ENCODE data around the gene NLRP7. TPM values are rescaled to one million over a fixed set of nuclear protein-coding genes. Genes with fewer than 3 reads are reported as not detected.
"Not testable (repeated sequence)": the region's sequence is repeated elsewhere in the genome, so short reads cannot be mapped to it uniquely, and the experiment has no call there.

NLRP7 gene
- total and polyA plus RNA-seq, 8 donors = 0.09 to 0.20 TPM; not detected in 6

DNA sequence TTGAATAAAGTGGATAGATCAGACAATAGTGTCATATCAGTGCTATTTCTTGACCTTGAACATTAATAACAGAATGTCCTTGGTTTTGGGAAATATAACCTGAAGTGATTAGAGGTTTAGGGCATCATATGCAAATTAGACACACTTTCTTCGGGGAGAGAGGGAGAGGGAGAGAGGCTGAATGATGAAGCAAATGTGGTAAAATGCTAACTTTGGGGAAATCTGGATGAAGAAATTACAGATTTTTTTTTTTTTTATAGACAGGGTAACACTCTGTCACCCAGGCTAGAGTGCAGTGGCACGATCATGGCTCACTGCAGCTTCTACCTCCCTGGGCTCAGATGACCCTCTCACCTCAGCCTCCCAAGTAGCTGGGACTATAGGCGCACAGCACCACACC lies 45.3 kb downstream of the NLRP7 start:
- peaks cover 0 to 25% of the 10 kb centered on the region in 2 donors for H3K27me3 ChIP-seq
- TF ChIP-seq, protein P1, sequence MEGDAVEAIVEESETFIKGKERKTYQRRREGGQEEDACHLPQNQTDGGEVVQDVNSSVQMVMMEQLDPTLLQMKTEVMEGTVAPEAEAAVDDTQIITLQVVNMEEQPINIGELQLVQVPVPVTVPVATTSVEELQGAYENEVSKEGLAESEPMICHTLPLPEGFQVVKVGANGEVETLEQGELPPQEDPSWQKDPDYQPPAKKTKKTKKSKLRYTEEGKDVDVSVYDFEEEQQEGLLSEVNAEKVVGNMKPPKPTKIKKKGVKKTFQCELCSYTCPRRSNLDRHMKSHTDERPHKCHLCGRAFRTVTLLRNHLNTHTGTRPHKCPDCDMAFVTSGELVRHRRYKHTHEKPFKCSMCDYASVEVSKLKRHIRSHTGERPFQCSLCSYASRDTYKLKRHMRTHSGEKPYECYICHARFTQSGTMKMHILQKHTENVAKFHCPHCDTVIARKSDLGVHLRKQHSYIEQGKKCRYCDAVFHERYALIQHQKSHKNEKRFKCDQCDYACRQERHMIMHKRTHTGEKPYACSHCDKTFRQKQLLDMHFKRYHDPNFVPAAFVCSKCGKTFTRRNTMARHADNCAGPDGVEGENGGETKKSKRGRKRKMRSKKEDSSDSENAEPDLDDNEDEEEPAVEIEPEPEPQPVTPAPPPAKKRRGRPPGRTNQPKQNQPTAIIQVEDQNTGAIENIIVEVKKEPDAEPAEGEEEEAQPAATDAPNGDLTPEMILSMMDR (IDR thresholded peaks at IDR 0.05) = no peak
- intact Hi-C loops (cut with DNase I) = no loop called here
- no peaks in the 10 kb centered on the region for H3K9me3 ChIP-seq
- no peak overlapping the region for H3K4me3 ChIP-seq
- H3K4me1 ChIP-seq = peaks cover 0 to 9% of the 10 kb centered on the region in 2 donors
- no peak overlapping the region for H3K27ac ChIP-seq
- no peak for ATAC-seq
- no peak for DNase-seq
- H3K36me3 ChIP-seq = no peaks in the 10 kb centered on the region

DNA sequence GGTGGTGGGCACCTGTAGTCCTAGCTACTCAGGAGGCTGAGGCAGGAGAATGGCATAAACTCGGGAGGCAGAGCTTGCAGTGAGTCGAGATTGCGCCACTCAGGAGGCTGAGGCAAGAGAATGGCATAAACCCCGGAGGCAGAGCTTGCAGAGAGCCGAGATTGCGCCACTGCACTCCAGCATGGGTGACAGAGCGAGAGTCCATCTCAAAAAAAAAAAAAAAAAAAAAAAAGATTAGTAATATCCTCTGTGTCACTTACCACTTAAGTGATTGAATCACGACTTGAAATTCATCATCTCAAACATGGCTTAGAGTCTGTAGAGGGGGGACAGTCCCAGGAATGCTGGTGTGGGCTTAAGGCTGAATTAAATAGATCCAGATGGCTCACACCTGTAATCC lies 46.2 kb downstream of the NLRP7 start:
- H3K9me3 ChIP-seq; H3K4me1 ChIP-seq; intact Hi-C loops (cut with DNase I); ATAC-seq; H3K4me3 ChIP-seq; H3K36me3 ChIP-seq: not testable (repeated sequence)
- peak in 2 of 4 donors; percentile 71 to 84 for DNase-seq
- Histone ChIP-seq H3K27me3 (peaks cover 0 to 16% of the 10 kb centered on the region in 2 donors), H3K27ac (peak overlapping the region in 1 of 2 donors; percentile 13)

DNA sequence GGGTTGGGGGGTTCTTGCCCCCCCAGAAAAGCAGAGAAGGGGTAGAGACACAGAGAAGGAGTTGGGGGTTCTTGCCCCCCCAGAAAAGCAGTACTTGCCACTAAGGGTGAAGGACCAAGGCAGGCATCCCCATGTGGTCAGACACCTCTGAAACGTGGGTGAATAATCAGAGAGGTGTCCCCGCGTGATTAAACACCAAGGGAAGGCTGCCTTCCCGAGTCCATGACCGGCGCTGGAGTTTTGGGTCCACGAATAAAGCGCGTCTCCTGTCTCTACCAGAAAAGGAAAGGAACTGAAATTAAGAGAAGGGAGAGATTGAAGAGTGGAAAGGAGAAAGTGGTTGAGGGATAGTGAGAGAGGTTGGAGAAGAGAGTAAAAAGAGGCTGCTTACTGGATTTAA lies 47.7 kb downstream of the NLRP7 start:
- DNase-seq; H3K27me3 ChIP-seq; H3K4me1 ChIP-seq; H3K4me3 ChIP-seq; ATAC-seq; H3K9me3 ChIP-seq; H3K36me3 ChIP-seq; intact Hi-C loops (cut with DNase I); H3K27ac ChIP-seq: not testable (repeated sequence)

DNA sequence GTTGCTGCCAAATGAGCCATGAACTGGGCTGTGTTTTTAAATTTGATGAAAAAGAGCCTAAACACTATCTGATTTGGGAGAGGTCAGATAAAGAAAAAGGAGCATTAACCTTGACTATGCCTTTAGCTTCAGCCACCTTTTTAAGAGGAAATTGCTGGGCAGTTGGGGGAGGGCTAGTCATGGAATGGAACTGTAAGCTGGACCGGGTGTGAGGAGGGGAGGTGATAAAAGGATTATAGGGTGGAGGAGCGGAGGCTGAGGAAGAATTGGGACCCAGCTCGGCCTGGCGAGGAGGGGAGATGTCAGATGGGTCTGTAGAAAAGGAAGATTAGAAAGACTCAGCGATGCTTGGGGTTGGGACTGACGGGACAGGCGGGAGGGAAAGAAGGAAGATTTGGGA lies 48.6 kb downstream of the NLRP7 start:
- DNase-seq; intact Hi-C loops (cut with DNase I); H3K4me3 ChIP-seq; H3K36me3 ChIP-seq; H3K4me1 ChIP-seq; ATAC-seq; H3K9me3 ChIP-seq; H3K27ac ChIP-seq; H3K27me3 ChIP-seq: not testable (repeated sequence)

DNA sequence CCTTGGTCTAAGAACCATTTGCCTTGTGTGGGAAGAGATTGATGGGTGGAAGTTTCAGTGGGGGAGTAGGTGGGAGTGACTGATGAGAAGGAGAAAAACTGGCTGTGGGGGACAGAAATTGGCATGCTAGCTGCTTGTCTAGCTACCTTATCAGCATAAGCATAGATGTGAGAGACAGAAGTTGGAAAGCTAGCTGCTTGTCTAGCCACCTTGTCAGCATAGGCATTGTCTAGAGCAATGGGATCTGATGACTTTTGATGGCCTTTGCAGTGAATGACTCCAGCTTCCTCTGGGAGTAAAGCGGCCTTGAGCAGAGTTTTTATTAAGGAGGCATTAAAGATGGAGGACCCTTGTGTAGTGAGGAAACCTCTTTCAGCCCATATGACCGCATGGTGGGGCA lies 51.3 kb downstream of the NLRP7 start:
- intact Hi-C loops (cut with DNase I) = no loop called here
- no peak overlapping the region for H3K4me3 ChIP-seq
- peaks cover 0 to 14% of the 10 kb centered on the region in 2 donors for H3K36me3 ChIP-seq
- H3K27ac ChIP-seq = no peak overlapping the region
- peaks cover 0 to 22% of the 10 kb centered on the region in 2 donors for H3K27me3 ChIP-seq
- ATAC-seq (no peak), DNase-seq (no peak)
- H3K9me3 ChIP-seq = no peaks in the 10 kb centered on the region
- peaks cover 0 to 6% of the 10 kb centered on the region in 2 donors for H3K4me1 ChIP-seq
- TF ChIP-seq, protein P1 (IDR thresholded peaks at IDR 0.05) = no peak

DNA sequence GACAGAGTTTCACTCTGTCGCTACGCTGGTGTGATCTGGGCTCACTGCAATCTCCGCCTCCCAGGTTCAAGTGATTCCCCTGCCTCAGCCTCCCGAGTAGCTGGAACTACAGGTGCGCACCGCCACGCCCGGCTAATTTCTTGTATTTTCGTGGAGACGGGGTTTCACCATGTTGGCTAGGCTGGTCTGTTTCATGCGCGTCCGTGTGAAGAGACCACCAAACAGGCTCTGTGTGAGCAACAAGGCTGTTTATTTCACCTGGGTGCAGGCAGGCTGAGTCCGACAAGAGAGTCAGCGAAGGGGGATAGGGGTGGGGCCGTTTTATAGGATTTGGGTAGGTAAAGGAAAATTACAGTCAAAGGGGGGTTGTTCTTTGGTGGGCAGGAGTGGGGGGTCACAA lies 53.2 kb downstream of the NLRP7 start:
- H3K27ac ChIP-seq; H3K4me3 ChIP-seq; ATAC-seq; DNase-seq; intact Hi-C loops (cut with DNase I); H3K4me1 ChIP-seq; H3K9me3 ChIP-seq: not testable (repeated sequence)
- peaks cover 0 to 33% of the 10 kb centered on the region in 2 donors for H3K36me3 ChIP-seq
- peaks cover 0 to 22% of the 10 kb centered on the region in 2 donors for H3K27me3 ChIP-seq

DNA sequence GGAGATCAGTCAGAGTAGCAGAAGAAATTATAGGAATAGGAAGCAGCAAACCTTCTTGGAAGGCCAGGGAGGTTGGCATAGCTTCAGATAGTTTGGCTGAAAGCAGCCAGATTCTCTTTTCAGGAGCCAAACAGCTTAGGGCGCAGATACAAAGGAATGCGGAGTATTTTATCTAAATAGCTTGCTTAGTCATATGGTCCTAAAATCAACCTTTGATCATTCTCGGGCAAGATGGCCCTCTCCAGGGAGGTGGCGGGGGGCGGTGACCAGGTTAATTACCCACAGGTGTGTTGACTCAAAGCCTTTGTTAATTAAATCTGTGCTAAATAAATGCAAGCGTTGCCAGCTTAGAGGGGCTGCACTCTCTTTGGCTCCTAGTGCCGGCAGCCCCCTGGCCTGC lies 53.9 kb downstream of the NLRP7 start:
- TF ChIP-seq, protein P1 (IDR thresholded peaks at IDR 0.05) = no peak
- ATAC-seq = no peak
- H3K27me3 ChIP-seq = peaks cover 0 to 22% of the 10 kb centered on the region in 2 donors
- no peak overlapping the region for H3K4me3 ChIP-seq
- peaks cover 0 to 39% of the 10 kb centered on the region in 2 donors for H3K36me3 ChIP-seq
- DNase-seq = peak in 1 of 4 donors; percentile 13
- intact Hi-C loops (cut with DNase I) = no loop called here
- H3K4me1 ChIP-seq = no peaks in the 10 kb centered on the region
- no peak overlapping the region for H3K27ac ChIP-seq
- H3K9me3 ChIP-seq = no peaks in the 10 kb centered on the region

Measured in left lung (tissue), 10 donors.